NB4 (cell line): ENCODE data around the gene SSR1.

Experiments used
- CTCF ChIP-seq: IDR thresholded peaks from one replicate; pipeline ENCODE4 v1.5.1; 2012; ENCODE audit warnings: low read depth, low read length
- MAX ChIP-seq: IDR thresholded peaks from 2 replicates; pipeline ENCODE4 v1.6.1; 2011; ENCODE audit warnings: low read depth, low read length
- POLR2A ChIP-seq: IDR thresholded peaks from 2 replicates; pipeline ENCODE4 v1.6.1; 2011; ENCODE audit warnings: mild to moderate bottlenecking; ENCODE audit not compliant: insufficient read length; ENCODE audit errors: extremely low read depth

GRCh38 chr6:7283676-7284075, 29.3 kb downstream of the SSR1 start:
- TF ChIP-seq CTCF, result no peak
- no peak for TF ChIP-seq POLR2A
- no peak for TF ChIP-seq MAX
